Right lobe of liver (tissue), 4 donors: ENCODE data around the gene KRTAP2-2.

Experiments
- CTCF ChIP-seq, 4 donors: fragments of 200-600 bp in 3 of 4; fragments of 450-650 bp in 1 of 4; IDR thresholded peaks; one replicate each; pipeline versions ENCODE4 v1.5.1 to v1.8.0; 2016 to 2022; ENCODE audit warnings: antibody characterized with exemption in 4 of 4, mild to moderate bottlenecking in 2 of 4
- POLR2A ChIP-seq: fragments of 450-650 bp; IDR thresholded peaks from one replicate; pipeline ENCODE4 v1.6.1; 2017; ENCODE audit warnings: antibody characterized with exemption, mild to moderate bottlenecking
- donor health status: DM: no; HTN: no; CAD: no.
- donor health status: DM: no; HTN: no; CAD: no.
- donor health status: DM: no; HTN: yes; CAD: no.

GRCh38 chr17:41057547-41057946 is 2.5 kb upstream of the KRTAP2-2 start:
- TF ChIP-seq CTCF (IDR thresholded peaks at IDR 0.05) (no peak), POLR2A (no peak)
